NCI-H2107 (cell line): ENCODE data around the gene DAGLB.
"Not testable (repeated sequence)": the region's sequence is repeated elsewhere in the genome, so short reads cannot be mapped to it uniquely, and the experiment has no call there.

Source experiments
- DNase-seq: peaks from one replicate; lab custom pipeline; 2025; lab: John Stamatoyannopoulos, UW

The DAGLB gene, protein sequence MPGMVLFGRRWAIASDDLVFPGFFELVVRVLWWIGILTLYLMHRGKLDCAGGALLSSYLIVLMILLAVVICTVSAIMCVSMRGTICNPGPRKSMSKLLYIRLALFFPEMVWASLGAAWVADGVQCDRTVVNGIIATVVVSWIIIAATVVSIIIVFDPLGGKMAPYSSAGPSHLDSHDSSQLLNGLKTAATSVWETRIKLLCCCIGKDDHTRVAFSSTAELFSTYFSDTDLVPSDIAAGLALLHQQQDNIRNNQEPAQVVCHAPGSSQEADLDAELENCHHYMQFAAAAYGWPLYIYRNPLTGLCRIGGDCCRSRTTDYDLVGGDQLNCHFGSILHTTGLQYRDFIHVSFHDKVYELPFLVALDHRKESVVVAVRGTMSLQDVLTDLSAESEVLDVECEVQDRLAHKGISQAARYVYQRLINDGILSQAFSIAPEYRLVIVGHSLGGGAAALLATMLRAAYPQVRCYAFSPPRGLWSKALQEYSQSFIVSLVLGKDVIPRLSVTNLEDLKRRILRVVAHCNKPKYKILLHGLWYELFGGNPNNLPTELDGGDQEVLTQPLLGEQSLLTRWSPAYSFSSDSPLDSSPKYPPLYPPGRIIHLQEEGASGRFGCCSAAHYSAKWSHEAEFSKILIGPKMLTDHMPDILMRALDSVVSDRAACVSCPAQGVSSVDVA

DNA sequence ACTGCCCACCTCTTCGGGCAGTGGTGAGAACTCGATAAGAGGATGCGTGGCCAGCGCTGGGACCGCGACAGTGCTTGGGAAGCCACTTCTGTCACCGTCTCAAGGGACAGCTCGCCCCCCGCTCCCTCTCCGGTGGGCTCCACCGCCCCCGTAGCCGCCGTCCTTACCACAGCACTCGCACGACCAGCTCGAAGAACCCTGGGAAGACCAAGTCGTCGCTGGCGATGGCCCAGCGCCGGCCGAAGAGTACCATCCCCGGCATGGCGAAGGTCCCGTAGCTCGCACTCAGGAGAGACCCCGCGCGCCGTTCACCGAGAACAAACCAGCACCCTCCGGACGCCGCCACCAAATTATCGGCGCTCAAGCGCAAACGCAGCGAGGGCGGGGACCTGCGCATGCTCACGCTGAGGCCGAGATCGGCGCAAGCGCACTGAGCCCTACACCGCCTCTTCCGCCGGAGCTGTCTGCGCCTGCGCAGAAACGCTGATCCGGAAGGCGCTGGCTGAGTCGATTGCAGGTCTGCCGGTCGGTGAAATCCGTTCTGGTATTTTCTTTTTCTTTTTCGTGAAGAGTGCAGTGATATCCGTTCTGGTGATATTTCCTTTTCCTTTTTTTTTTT is at the start of gene DAGLB:
TSS of gene DAGLB (minus strand) at position 374 of the 619 bp plus-strand sequence. CDS start at position 262, 112 bp downstream.
- peak; percentile 97 for DNase-seq

DNA sequence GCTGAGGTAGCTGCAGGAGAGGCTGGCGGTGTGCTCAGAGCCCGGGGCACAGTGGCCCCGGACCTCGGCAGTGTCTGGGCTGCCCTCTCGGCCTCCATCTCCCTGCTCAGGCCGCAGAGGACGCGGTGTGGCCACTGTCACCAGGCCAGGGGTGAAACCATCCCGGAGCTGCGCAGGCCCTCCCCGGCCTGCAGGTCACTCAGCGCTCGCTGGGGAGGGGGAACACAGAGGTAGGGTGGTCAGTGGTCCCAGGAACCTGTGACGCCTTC is 49.8 kb upstream of the DAGLB start:
- no peak for DNase-seq

DNA sequence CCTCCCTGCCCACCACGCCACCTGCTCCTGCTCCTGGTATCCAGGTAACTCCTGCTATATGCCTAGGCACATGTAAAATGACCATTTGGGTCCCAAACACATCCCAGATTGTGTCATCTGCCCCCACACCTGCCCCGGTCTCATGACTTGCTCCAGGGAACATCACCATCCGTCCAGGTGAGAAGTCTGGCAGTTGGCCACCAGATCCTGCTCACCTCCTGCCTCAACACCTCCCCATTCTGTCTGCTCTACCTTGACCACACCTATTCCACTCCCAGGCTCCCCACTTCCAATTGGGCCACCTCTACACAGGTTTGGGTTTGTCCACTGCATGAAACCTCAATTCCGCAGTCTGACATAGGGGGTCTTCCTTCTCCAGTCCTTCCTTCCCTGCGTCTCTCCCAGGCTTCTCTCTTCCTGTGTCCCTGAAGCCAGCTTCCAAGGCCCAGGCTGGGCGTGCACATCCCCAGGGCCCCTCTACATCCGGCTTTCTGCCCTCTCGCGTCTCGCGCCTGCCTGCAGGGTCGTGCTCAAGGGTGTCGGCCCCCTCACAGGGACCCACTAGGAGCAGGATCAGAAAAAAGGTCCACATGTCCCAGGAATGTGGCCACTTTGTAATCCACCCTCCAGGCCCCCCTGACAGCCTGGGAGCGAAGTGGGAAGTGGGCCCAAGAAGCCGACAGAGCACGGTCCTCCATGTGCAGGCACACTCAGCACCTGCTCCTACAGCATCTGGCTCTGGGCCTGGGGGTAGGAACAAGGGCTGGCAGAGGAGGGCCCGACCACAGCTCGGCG is 49.3 kb upstream of the DAGLB start:
- DNase-seq = no peak

DNA sequence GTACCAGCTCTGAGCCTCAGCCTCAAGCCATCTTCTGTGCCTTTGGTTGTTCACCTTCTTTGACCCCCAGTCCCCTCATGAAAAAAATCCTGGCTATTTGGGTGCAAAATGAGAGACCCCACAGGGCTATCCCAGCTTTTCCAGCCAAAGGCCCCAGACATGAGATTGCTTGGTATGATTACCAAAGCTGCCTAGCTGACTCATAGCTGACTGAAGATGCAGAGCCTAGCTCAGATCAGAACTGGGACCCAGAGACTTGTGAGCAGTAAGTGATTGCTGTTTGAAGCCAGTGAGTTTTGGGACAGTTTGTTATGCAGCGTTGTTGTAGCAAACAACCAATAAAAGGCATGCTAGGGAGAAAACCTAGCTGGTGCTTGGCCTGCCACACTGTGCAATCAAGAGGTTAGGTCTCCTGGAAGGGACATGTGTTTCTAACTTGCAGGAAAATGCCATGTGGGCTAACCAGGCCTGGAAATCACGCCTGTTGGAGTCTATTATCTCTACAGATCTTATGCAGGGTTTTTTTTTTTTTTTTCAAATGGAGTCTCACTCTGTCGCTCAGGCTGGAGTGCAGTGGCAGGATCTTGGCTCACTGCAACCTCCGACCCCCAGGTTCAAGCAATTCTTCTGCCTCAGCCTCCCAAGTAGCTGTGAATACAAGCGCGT is 48.0 kb upstream of the DAGLB start:
- no peak for DNase-seq

DNA sequence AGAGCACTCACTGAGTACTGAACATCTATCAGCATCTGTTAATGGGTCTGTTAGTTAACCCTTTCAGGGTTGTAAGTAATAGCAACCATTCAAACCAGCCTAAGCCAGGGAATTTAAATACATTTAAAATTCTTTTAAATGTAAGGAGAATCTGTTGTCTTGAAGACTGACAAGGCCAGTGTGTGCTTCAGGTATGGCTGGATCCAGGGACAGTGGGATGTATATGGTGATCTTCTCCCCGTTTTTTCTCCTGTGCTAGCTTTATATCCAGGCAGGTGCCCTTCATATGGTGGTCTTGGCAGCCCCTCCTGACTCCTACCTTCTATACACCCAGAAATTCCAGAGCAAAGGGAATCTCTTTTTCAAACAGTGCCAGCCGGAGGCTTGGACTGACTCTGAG is 46.6 kb upstream of the DAGLB start:
- DNase-seq = no peak

DNA sequence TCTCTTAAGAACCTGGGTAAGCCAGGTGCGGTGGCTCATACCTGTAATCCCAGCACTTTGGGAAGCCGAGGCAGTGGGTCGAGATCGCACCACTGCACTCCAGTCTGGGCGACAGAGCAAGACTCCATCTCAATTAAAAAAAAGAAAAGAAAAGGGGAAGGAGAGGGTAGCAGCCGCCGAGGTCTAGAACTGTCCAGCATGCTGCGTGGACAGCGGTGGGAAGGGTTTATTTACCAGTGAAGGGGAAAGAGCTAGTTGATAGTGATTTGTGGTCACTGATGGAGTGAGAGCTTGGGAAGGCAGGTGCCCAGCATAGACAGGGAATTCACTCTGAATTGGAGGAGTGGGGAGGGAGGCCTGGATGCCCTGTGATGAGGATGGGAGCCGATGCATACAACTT is 43.4 kb upstream of the DAGLB start:
- no peak for DNase-seq

DNA sequence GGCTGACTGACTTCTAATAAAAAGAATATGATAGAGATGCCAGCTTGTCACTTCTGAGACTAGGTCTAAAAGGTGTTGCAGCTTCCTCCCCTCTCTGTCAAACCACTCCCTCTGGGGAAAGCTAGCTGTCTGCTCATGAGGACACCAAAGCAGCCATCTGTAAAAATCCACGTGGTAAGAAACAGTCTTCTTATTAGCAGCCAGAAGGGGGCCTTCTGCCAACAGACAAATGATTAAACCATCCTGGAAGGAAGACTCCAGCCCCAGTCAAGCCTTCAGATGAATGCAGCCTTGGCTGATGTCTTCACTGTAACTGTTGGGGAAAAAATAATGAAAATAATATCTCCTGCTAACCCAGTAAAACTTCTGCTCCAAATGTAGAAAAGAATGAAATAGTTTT is 41.9 kb upstream of the DAGLB start:
- DNase-seq = no peak

DNA sequence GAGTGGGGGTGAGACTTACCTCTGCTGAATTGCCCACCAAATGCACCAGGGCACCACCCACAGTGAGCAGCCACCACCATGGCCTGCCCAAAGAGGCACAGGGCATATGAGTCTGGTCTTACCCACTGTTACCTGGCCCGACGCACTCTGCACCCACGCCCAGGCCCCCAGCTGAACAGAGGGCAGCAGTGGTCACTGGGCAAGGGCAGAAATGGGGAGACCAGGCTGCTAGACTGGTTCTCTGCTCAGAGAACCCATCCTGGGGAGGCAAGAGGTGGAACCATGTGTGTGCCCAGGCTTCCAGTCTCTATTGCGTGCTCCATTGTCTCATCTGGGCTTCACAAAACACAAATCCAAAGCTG is 39.4 kb upstream of the DAGLB start:
- no peak for DNase-seq

DNA sequence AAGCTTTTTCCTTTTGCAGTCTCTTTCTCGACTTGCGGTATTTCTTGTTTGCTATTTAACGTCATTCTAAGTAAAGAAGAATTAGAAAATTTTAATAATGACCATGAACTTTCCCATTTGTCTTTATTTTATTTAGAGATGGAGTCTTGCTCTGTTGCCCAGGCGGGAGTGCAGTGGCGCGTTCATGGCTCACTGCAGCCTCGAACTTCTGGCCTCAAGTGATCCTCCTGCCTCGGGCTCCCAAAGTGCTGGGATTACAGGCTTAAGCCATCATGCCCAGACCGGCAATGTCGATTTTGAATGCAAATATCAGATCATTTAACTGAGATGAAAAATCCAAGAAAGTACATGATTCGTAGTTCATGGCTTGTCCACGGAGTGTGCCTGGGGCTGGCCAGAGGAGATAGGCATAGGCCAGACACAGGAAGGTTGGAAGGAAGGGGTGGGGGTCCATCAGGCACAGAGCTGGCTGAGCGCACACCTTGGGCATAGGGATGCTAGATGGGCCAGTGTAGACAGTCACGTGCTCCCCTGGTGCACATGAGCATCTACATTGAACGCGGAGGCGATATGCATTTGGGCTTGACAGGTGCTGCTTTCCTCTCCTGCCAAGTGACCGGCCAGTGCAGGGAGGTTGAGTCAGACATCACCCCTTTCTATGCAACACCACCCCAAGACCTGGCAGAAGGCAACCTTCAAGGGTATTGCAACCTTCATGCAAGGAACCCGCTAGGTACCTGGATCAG is 38.9 kb upstream of the DAGLB start:
- DNase-seq = no peak

DNA sequence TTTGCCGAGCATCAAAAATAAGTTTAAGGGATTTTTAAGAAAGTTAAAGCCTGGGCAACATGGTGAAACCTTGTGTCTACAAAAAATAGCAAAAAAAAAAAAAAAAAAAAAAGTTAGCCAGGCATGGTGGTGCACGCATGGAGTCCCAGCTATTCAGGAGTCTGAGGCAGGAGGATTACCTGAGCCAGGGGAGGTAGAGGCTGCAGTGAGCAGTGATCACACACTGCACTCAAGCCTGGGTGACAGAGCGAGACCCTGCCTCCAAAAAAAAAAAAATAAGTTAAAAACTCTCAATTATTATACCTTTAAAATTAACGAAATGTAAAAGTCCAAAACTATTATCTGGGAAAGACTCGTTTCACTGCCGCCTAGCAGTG is 35.0 kb upstream of the DAGLB start:
- no peak for DNase-seq

DNA sequence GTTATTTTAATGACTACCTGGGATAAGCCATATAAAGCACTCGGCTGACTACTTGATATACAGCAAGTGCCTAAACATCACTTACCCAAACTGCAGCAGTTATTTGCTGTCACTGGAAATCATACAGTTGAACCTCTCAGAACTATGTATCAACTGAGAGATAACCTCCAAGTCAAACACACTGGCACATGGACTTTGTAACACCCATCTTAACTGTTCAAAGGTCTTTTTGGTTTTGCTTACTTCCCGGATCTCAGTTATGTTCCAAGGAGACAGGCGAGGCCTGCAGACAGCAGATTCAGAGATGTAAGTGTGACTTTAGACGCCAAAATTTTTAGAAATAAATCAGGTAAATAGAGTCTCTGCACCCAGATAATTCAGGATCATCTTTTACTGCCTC is 34.6 kb upstream of the DAGLB start:
- DNase-seq = no peak

DNA sequence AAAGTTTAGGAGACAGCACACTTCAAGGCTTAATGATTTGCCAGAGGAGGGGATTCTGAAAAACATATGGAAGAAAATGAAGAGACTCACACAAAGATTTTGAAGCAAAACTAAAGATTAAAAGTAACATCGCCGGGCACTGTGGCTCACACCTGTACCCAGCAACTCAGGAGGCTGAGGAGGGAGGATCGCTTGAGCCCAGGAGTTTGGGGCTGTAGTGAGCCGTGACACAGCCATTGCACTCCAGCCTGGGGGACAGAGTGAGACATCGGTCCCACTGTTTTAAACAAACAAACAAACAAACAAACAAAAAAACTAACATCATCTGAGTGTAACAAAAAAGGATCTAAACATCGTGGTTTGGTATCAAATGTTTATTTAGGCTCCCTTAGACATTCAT is 33.7 kb upstream of the DAGLB start:
- no peak for DNase-seq

DNA sequence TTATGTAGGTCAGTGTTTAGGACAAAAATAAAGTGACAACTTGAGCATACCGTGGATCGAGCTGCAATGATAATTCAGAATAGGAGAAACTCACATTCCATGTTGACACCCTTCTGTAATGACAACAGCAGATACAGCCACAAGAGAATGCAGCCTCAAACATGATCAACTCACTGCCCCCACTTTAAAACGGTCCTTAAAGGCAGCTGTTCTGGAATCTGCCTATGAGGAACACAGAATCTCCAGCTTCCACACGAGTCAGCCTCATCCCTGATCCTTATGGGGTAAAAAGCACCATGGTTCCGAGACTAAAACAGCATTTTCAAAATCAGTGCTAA is 32.5 kb upstream of the DAGLB start:
- DNase-seq = no peak

DNA sequence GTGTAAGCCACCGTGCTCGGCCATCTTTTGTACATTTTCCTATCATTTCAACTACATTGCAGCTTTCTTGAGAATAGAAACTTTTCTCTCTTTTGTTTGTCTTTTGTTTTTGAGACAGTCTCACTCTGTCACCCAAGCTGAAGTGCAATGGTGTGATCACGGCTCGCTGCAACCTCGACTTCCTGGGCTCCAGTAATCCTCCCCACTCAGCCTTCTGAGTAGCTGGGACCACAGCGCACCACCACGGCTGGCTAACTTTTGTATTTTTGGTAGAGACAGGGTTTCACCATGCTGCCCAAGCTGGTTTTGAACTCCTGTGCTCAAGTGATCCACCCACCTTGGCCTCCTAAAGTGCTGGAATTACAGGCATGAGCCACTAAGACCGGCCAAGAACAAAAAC is 31.3 kb upstream of the DAGLB start:
- no peak for DNase-seq

DNA sequence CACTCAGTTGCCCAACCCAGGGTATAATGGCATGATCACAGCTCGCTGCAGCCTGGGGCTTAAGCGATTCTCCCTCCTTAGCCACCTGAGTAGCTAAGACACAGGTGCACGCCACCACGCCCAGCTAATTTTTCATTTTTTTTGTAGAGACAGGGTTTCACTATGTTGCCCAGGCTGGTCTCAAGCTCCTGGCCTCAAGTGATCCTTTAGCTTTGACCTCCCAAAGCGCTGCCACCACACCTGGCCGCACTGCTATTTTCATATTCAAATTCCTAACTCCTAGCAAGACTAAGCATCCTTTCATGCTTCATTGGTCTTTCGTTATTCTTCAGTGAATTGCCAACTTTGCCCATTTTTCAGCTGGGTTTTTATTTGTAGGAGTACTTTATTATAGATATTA is 30.4 kb upstream of the DAGLB start:
- DNase-seq = no peak

DNA sequence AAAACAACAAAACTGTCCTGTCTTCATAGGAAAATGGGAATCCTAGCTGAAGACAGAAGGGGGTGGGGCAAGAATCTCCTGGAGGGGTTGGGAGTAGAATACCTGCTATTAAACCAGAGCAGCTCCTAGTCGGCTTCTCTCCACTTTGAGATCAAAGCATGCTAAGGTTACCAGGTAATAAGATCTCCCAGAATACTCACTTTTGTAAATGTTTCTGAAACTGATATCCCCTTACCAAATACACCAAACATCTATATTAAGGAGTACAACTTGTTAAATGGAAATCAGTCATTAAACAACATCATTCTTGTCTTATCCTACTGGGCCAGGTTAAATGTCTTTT is 29.5 kb upstream of the DAGLB start:
- DNase-seq = no peak

DNA sequence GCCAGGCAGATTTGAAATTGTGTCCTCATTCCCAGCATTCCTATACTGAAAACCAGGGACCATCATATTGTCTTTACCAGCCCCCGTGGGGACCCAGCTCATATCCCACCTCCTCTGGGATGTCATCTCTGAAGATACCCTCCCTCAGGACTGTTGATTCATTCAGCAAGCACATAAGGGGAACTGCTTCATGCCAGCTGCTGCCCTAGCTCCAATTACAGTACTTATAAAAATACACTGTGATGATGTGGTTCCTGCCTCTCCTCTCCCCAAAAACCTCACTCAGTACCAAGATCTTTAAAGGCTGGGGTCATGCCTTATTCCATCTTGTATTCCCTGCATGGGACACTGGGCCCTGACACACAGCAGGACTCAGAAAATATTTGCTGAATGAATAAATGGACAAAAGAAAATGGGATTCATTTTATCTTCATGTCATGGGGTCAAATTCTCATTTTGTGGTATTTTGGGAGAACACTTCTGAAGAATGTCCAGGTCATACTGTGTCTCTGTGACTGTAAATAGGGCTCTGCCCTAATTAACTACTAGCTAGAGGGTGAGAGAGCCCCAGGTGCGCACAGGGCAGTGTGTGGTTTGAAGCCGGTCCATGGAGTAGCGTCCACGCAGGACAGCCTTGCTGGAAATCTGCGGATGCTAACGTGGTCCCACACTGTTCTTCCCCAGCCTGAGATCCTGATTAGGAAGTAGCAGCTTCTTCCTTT is 29.0 kb upstream of the DAGLB start:
- DNase-seq = no peak

DNA sequence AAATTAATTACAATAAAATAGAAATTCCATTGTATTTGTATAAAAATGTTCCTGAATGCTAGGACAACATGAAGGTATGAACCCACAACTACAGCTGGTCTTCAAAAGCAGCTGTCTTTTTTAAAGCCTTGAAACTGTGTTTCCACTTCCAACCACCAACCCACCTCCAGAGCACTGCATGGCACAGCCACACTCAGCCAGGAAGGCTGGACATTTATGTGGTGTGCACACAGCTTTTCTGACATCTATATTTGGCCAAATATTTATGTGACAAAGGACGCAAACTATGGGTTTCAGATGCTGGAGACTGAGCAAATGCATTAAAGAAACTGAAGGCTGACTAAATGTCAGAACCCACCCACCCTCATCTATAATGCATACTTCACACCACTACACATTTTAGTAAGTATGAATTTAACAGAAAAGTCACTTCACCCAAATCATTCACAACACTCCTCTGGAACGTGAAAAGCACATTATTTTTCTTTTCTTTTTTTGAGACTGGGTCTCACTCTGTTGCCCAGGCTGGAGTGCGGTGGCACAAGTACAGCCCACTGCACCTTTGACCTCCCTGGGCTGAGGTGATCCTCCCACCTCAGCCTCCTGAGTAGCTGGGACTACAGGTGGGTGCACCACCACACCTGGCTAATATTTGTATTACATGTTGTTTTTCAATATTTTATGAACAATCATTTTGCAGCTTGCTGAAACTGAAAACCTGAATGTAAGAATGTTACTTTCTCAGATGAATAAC is 27.9 kb upstream of the DAGLB start:
- DNase-seq = no peak

DNA sequence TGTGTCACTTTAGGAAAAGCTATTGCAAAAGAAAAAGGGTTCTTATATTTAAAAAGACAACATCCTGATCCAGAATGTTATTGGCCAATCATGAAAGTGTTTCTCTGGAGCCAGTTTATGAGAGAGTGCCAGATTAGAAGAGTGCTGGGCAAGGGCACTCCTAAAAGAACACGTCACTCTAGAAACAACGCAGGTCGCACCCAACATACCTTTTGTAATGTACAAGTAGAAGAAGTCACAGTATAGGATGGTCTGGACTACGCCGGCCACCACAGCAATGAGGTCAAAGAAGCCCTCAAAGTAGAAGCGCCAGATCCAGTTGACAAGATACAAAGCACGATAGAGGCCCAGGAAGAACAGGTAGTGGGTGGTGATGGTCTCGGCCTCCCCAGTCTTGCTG is 18.1 kb upstream of the DAGLB start:
- no peak for DNase-seq

DNA sequence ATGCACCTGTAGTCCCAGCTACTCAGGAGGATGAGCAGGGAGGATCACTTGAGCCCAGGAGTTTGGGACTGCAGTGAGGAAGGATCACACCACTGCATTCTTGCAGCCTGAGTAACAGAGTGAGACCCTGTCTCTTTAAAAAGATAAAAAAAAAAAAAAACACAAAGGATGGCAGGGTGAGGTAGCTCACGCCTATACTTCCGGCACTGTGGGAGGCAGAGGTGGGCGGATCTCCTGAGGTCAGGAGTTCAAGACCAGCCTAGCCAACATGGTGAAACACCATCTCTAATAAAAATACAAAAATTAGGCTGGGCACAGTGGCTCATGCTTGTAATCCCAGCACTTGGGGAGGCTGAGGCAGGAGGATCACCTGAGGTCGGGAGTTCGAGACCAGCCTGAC is 15.9 kb upstream of the DAGLB start:
- DNase-seq = not testable (repeated sequence)
